Neutrophil (primary cell): ENCODE results near the gene SH3BGR.
"Not testable (repeated sequence)": the region's sequence is repeated elsewhere in the genome, so short reads cannot be mapped to it uniquely, and the experiment has no call there.

Experiments
- H3K27ac ChIP-seq: fragments of 200-600 bp; sonication (generic); 2 replicates; pipeline ENCODE4 v1.5.1; 2016; ENCODE audit warnings: mild to moderate bottlenecking, moderate library complexity
- H3K27me3 ChIP-seq: fragments of 200-600 bp; sonication (generic); 2 replicates; pipeline ENCODE4 v1.6.0; 2016; ENCODE audit warnings: mild to moderate bottlenecking
- H3K36me3 ChIP-seq: fragments of 200-600 bp; sonication (generic); 2 replicates; pipeline ENCODE4 v1.5.1; 2017
- H3K4me1 ChIP-seq, 2 experiments: fragments of 200-600 bp in 1 of 2; sonication (generic) in 1 of 2; 1 replicate in 1 of 2; 2 replicates in 1 of 2; pipeline versions ENCODE4 v1.5.1 to v1.6.1; 2013 to 2016; ENCODE audit warnings: low read depth in 1 of 2, low read length in 1 of 2, mild to moderate bottlenecking in 1 of 2, moderate library complexity in 1 of 2; ENCODE audit not compliant: control insufficient read depth in 1 of 2, insufficient read depth in 1 of 2
- H3K4me3 ChIP-seq, 2 experiments: fragments of 200-600 bp in 1 of 2; sonication (generic) in 1 of 2; 1 replicate in 1 of 2; 2 replicates in 1 of 2; pipeline ENCODE4 v1.5.1; 2013 to 2016; ENCODE audit warnings: low read depth in 1 of 2, low read length in 1 of 2, mild to moderate bottlenecking in 1 of 2, moderate library complexity in 1 of 2
- H3K9me3 ChIP-seq: fragments of 200-600 bp; sonication (generic); 2 replicates; pipeline ENCODE4 v1.5.1; 2016
- TF ChIP-seq, protein P1 (sequence below): fragments of 200-600 bp; sonication (generic); IDR thresholded peaks from 2 replicates; pipeline ENCODE4 v1.5.1; 2016; ENCODE audit warnings: antibody characterized with exemption

SH3BGR gene

DNA sequence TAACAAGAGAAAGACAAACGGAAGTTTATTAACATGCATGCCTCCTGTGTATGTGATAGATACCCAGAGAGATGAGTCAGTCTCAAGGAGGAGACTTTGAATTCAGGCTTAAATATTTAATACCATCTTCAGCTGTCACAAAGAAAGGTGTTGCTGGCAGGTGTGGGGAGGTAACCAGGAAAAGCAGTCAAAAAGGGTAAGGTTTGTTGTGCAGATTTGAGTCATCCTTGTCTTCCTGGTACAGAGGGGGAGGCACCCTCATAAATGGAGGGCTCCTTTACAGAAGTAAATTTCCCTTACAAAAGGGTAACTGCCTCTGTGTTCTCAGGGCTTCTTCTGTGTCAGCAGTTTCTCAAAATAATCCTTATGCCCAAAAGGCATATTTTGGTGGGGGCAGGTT, 85.8 kb downstream of the SH3BGR start:
- H3K36me3 ChIP-seq = no peaks in the 10 kb centered on the region
- H3K4me3 ChIP-seq = no peak overlapping the region
- H3K9me3 ChIP-seq = no peaks in the 10 kb centered on the region
- TF ChIP-seq, protein P1, sequence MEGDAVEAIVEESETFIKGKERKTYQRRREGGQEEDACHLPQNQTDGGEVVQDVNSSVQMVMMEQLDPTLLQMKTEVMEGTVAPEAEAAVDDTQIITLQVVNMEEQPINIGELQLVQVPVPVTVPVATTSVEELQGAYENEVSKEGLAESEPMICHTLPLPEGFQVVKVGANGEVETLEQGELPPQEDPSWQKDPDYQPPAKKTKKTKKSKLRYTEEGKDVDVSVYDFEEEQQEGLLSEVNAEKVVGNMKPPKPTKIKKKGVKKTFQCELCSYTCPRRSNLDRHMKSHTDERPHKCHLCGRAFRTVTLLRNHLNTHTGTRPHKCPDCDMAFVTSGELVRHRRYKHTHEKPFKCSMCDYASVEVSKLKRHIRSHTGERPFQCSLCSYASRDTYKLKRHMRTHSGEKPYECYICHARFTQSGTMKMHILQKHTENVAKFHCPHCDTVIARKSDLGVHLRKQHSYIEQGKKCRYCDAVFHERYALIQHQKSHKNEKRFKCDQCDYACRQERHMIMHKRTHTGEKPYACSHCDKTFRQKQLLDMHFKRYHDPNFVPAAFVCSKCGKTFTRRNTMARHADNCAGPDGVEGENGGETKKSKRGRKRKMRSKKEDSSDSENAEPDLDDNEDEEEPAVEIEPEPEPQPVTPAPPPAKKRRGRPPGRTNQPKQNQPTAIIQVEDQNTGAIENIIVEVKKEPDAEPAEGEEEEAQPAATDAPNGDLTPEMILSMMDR = no peak
- no peaks in the 10 kb centered on the region for H3K4me1 ChIP-seq
- H3K27me3 ChIP-seq = peaks cover 7% of the 10 kb centered on the region
- H3K27ac ChIP-seq = no peak overlapping the region

DNA sequence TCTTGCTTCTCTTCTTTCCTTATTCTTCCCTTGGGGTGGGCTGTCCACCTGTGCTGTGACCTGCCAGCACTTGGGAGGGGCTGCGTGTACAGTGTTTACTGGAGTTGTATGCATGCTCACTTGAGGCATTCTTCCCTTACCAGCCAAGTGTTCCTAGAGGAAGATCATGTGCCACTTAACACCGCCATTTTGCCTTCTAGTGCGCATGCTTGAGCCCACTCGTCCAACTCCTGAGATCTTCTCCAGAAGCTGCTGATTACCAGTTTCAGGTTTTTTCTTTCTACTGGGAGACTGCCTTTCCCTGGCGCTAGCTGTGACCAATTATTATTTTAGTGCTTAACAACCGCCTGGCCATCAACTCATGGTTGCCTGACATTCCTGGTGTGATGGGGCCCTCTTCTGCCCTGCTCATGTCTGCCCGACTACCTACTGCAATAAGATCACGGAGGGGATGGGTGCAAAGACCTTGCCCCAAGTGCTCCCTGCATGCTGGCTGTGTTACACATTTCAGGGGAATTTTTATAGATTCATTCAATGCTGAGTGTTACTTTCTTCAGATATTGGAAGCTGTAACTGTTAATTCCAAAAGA, 86.8 kb downstream of the SH3BGR start:
- no peaks in the 10 kb centered on the region for H3K9me3 ChIP-seq
- TF ChIP-seq, protein P1 = no peak
- no peaks in the 10 kb centered on the region for H3K36me3 ChIP-seq

DNA sequence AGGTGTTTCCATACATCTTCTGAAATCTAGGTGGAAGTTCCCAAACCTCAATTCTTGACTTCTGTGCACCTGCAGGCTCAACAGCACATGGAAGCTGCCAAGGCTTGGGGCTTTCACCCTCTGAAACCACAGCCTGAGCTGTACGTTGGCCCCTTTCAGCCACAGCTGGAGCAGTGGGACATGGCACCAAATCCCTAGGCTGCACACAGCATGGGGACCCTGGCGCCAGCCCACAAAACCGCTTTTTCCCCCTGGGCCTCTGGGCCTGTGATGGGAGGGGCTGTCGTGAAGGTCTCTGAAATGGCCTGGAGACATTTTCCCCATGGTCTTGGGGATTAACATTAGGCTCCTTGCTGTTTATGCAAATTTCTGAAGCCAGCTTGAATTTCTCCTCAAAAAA, 88.6 kb downstream of the SH3BGR start:
- H3K4me3 ChIP-seq, H3K36me3 ChIP-seq, H3K27ac ChIP-seq, H3K9me3 ChIP-seq, H3K4me1 ChIP-seq, H3K27me3 ChIP-seq: not testable (repeated sequence)

More for the DNA sequence above, 86.8 kb downstream of the SH3BGR start:
- Histone ChIP-seq H3K4me1 (no peaks in the 10 kb centered on the region), H3K4me3 (no peak overlapping the region), H3K27ac (no peak overlapping the region), H3K27me3 (peaks cover 7% of the 10 kb centered on the region)

DNA sequence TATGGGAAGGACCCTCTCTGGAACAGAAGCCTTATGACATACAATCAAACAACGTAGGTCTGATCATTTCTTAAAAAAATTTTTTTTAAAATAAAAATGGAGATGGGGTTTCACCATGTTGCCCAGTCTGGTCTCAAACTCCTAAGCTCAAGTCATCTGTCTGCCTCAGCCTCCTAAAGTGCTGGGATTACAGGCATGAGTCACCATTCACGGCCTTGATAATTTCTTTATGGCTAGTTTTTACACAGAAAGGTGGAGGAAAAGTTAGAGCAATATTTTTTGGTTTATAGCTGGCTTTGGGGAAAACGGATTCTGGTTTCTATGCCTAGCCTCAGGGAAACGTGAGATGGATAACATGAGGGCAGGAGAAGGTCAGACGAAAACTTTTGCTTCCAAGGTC, 91.0 kb downstream of the SH3BGR start:
- Histone ChIP-seq H3K4me1 (no peaks in the 10 kb centered on the region), H3K4me3 (no peak overlapping the region), H3K9me3 (no peaks in the 10 kb centered on the region), H3K27me3 (peaks cover under 1% of the 10 kb centered on the region), H3K36me3 (no peaks in the 10 kb centered on the region), H3K27ac (no peak overlapping the region)
- TF ChIP-seq, protein P1 = no peak

DNA sequence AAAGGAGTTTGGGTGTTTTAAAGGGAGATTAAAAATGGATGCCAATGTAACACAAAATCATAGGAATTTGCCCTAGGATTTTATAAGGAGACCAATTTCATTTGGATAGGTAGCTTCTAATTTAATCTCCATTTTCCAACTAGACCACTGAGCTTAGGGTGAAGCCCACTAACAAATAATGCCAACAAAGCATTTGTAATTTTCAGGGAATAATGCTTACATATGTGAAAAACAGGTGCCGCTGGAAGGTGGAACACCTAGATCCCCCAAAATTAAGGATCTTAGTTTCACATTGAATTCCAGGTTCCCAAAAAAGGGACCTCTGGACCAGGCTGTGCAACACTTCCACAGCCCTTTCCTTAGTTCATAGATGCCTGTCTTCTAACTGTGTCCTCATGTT, 94.8 kb downstream of the SH3BGR start:
- Histone ChIP-seq H3K27ac (no peak overlapping the region), H3K9me3 (no peaks in the 10 kb centered on the region), H3K36me3 (no peaks in the 10 kb centered on the region), H3K4me3 (no peak overlapping the region), H3K27me3 (peaks cover 3% of the 10 kb centered on the region), H3K4me1 (no peaks in the 10 kb centered on the region)
- TF ChIP-seq, protein P1 = no peak

DNA sequence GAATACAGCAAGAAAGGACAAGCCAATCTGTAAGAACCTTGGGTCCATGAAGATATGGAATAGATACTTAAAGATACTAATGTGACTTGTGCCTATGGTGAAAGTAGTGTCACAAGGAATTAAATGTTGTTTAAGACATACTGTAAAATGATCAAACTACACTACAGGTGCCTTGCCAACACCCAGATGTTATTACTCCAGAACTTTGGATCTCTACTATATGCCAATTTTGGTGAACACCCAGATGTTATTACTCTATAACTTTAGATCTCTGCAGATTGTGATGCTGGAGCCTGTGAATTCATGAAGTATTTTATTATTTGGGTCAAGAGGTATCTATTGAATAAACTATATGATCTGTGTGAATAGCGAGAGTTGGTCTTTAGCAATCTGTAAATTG, 101.1 kb downstream of the SH3BGR start:
- H3K4me1 ChIP-seq = no peaks in the 10 kb centered on the region
- no peaks in the 10 kb centered on the region for H3K36me3 ChIP-seq
- H3K4me3 ChIP-seq = no peak overlapping the region
- peaks cover 2% of the 10 kb centered on the region for H3K27me3 ChIP-seq
- TF ChIP-seq, protein P1 = no peak
- no peaks in the 10 kb centered on the region for H3K9me3 ChIP-seq
- H3K27ac ChIP-seq = no peak overlapping the region
